WERI-Rb-1 (cell line): ENCODE results near the gene CCDC136.

Experiments
- DNase-seq: peaks from one replicate; pipeline ENCODE4 v3.0.0-alpha.2; 2020
- H3K27ac ChIP-seq: fragments of 250-450 bp; sonication (Bioruptor Pico); 2 replicates; pipeline ENCODE4 v1.5.1; 2020; ENCODE audit warnings: mild to moderate bottlenecking, moderate library complexity
- H3K27me3 ChIP-seq: fragments of 250-450 bp; sonication (Bioruptor Pico); 2 replicates; pipeline ENCODE4 v1.5.1; 2021; ENCODE audit warnings: mild to moderate bottlenecking, low read depth, moderate library complexity; ENCODE audit not compliant: insufficient read depth, severe bottlenecking
- H3K36me3 ChIP-seq: fragments of 250-450 bp; sonication (Bioruptor Pico); 2 replicates; pipeline ENCODE4 v1.5.1; 2020; ENCODE audit warnings: mild to moderate bottlenecking, moderate library complexity
- H3K4me3 ChIP-seq: 2 replicates; pipeline ENCODE4 v1.5.1; 2011; ENCODE audit warnings: low read depth, mild to moderate bottlenecking, control low read depth, low read length
- H3K9me3 ChIP-seq: fragments of 250-450 bp; sonication (Bioruptor Pico); 2 replicates; pipeline ENCODE4 v1.5.1; 2021; ENCODE audit warnings: mild to moderate bottlenecking, moderate library complexity; ENCODE audit not compliant: severe bottlenecking
- TF ChIP-seq, protein P1 (sequence below): IDR thresholded peaks from 2 replicates; pipeline ENCODE4 v1.5.1; 2011; ENCODE audit warnings: low read depth, mild to moderate bottlenecking, control low read depth, inconsistent platforms, low read length

CCDC136 gene

DNA sequence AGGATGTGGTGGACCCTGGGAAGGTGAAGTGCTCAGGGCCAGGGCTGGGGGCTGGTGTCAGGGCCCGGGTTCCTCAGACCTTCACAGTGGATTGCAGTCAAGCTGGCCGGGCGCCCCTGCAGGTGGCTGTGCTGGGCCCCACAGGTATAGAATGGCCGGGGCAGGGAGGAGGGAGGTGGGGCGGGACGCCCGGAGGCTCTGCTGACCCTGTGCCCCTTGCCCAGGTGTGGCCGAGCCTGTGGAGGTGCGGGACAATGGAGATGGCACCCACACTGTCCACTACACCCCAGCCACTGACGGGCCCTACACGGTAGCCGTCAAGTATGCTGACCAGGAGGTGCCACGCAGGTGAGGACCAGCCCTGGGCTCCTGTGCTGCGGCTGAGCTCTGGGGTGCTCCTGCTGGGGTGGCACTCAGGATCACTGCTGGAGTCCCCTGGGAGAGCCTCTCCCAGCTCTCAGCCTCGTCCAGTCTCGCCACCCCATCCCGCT lies 56.0 kb downstream of the CCDC136 start:
- TF ChIP-seq, protein P1, sequence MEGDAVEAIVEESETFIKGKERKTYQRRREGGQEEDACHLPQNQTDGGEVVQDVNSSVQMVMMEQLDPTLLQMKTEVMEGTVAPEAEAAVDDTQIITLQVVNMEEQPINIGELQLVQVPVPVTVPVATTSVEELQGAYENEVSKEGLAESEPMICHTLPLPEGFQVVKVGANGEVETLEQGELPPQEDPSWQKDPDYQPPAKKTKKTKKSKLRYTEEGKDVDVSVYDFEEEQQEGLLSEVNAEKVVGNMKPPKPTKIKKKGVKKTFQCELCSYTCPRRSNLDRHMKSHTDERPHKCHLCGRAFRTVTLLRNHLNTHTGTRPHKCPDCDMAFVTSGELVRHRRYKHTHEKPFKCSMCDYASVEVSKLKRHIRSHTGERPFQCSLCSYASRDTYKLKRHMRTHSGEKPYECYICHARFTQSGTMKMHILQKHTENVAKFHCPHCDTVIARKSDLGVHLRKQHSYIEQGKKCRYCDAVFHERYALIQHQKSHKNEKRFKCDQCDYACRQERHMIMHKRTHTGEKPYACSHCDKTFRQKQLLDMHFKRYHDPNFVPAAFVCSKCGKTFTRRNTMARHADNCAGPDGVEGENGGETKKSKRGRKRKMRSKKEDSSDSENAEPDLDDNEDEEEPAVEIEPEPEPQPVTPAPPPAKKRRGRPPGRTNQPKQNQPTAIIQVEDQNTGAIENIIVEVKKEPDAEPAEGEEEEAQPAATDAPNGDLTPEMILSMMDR, result no peak
- DNase-seq, result no peak
- Histone ChIP-seq H3K9me3 (no peaks in the 10 kb centered on the region), H3K4me3 (no peak overlapping the region), H3K27me3 (no peaks in the 10 kb centered on the region), H3K36me3 (no peaks in the 10 kb centered on the region), H3K27ac (no peak overlapping the region)

DNA sequence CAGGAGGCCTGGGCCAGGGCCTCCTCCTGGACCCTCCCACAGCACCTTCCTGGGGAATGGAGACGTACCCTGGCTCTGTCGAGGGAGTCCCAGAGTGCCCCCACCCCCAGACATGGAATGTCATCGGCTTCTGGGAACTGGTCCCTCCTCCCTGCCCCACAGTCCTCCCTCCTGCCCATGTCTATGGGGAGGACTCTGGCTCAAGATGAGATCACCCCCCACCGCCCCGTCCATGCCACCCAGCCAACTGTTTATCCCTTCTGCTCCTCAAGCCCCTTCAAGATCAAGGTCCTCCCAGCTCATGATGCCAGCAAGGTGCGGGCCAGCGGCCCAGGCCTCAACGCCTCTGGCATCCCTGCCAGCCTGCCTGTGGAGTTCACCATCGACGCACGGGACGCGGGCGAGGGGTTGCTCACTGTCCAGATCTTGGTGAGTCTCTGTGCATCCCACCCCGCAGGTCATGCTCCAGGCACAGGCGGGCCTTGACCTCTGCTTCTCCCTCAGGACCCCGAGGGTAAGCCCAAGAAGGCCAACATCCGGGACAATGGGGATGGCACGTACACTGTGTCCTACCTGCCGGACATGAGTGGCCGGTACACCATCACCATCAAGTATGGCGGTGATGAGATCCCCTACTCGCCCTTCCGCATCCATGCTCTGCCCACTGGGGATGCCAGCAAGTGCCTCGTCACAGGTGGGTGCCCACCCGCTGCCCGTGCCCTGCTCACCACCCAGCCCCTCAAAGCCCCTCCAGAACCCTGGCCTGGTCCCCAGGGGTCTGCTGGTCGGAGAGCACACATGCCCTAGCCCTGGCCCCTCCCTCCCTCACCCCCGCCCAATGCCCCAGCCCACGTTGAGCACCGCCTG lies 56.8 kb downstream of the CCDC136 start:
- Histone ChIP-seq H3K9me3 (no peaks in the 10 kb centered on the region), H3K36me3 (no peaks in the 10 kb centered on the region), H3K27me3 (no peaks in the 10 kb centered on the region), H3K27ac (no peak overlapping the region), H3K4me3 (no peak overlapping the region)
- DNase-seq, result no peak
- TF ChIP-seq, protein P1, result no peak

DNA sequence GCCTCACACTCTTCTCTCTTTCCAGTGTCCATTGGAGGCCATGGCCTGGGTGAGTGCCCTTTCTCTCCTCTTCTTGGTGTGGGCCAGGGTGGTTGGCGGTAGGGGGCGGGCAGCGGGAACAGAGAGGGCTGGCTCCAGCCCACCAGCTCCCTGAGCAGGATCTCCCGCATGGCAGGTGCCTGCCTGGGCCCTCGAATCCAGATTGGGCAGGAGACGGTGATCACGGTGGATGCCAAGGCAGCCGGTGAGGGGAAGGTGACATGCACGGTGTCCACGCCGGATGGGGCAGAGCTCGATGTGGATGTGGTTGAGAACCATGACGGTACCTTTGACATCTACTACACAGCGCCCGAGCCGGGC lies 57.4 kb downstream of the CCDC136 start:
- H3K9me3 ChIP-seq, result no peaks in the 10 kb centered on the region
- no peaks in the 10 kb centered on the region for H3K27me3 ChIP-seq
- H3K4me3 ChIP-seq, result no peak overlapping the region
- TF ChIP-seq, protein P1, result no peak
- no peak for DNase-seq
- H3K27ac ChIP-seq, result no peak overlapping the region
- H3K36me3 ChIP-seq, result no peaks in the 10 kb centered on the region

DNA sequence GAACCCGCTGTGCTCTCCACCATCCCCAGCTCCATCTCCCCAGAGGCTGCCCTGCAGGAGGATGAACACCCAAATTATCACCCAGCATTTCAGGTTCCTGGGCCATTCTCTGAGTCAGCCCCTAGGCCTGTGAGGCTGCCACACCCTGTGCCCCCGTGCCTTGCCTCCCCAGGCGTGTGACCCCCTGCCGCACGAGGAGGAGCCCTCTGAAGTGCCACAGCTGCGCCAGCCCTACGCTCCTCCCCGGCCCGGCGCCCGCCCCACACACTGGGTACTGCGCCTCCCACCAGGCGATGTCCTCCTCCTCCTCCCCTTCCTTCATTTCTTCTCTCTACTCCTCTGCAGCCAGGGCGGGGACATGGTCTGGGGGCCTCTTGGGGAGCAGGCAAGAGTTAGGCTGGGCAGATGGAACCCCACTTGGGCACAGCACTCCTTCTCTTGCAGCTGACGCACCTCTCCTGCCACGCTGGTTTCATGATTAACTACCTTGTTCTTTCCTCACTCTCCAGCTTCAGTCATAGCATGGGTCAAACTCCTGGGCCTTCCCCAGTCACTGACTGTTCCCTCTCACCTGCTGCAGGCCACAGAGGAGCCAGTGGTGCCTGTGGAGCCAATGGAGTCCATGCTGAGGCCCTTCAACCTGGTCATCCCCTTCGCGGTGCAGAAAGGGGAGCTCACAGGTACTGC lies 58.2 kb downstream of the CCDC136 start:
- no peak for DNase-seq
- H3K36me3 ChIP-seq, result no peaks in the 10 kb centered on the region
- H3K27ac ChIP-seq, result no peak overlapping the region
- H3K4me3 ChIP-seq, result no peak overlapping the region
- no peaks in the 10 kb centered on the region for H3K27me3 ChIP-seq
- no peaks in the 10 kb centered on the region for H3K9me3 ChIP-seq
- TF ChIP-seq, protein P1, result no peak

DNA sequence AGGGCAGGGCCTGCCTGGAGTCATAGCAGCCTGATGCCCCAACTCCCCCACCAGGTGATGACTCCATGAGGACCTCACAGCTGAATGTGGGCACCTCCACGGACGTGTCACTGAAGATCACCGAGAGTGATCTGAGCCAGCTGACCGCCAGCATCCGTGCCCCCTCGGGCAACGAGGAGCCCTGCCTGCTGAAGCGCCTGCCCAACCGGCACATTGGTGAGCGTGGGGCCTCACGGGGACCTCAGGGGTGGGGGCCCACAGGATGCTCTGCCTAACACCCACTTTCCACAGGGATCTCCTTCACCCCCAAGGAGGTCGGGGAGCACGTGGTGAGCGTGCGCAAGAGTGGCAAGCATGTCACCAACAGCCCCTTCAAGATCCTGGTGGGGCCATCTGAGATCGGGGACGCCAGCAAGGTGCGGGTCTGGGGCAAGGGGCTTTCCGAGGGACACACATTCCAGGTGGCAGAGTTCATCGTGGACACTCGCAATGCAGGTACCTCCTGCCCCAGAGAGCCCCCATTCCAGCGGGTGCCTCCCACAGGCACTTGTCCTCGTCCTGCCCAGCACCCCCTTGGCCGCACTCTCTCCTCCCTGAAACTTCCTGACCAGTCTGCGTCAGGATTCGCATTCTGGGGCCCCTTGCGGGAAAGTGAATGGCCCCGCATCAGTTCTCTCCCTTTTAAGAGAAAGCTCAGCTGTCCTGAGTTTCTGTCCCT lies 60.9 kb downstream of the CCDC136 start:
- Histone ChIP-seq H3K36me3 (no peaks in the 10 kb centered on the region), H3K27me3 (no peaks in the 10 kb centered on the region), H3K4me3 (no peak overlapping the region), H3K27ac (no peak overlapping the region), H3K9me3 (no peaks in the 10 kb centered on the region)
- TF ChIP-seq, protein P1, result no peak
- DNase-seq, result no peak
